ENCODE measurements around the gene NAMPT.
A peak's percentile ranks its signal among the peaks of the same experiment; 100 is the strongest.
"Not testable (repeated sequence)": the region's sequence is repeated elsewhere in the genome, so short reads cannot be mapped to it uniquely, and the experiment has no call there.

Gene NAMPT

GRCh38 chr7:106284714-106285050 is at the start of gene NAMPT:
NAMPT (minus strand) TSS chr7:106284983; CDS start chr7:106284884, 99 bp downstream.
- DNase-seq = no peak

GRCh38 chr7:106332201-106332600 is 47.4 kb upstream of the NAMPT start:
- DNase-seq = no peak

GRCh38 chr7:106331441-106332175 is 46.8 kb upstream of the NAMPT start:
- DNase-seq = no peak

- DNase-seq = no peak
Observed at GRCh38 chr7:106329971-106330733, 45.4 kb upstream of the NAMPT start.

DNA sequence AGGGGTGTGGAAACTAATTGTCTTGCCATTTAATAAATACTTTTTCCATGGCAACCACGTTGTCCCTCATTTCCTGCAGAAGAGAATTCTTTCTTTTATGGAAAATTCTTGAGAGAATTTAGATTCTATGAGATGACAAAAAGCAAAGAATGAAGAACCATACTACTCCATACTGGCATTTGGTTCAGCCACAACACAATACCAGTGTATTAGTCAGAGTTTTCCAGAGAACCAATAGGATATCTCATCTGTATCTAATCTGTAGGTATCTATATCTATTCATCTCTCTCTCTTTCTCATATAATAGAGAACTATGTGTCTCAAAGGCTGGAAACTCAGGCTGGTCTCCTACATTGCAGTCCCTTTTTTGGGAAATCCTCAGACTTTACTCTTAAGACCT is 44.6 kb upstream of the NAMPT start:
- DNase-seq = no peak

GRCh38 chr7:106327538-106328481 is 43.0 kb upstream of the NAMPT start:
- DNase-seq = no peak

GRCh38 chr7:106326594-106327537 is 42.1 kb upstream of the NAMPT start:
- no peak for DNase-seq

DNA sequence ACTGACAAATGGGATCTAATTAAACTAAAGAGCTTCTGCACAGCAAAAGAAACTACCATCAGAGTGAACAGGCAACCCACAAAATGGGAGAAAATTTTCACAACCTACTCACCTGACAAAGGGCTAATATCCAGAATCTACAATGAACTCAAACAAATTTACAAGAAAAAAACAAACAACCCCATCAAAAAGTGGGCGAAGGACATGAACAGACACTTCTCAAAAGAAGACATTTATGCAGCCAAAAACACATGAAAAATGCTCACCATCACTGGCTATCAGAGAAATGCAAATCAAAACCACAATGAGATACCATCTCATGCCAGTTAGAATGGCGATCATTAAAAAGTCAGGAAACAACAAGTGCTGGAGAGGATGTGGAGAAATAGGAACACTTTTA is 39.7 kb upstream of the NAMPT start:
- DNase-seq = not testable (repeated sequence)

DNA sequence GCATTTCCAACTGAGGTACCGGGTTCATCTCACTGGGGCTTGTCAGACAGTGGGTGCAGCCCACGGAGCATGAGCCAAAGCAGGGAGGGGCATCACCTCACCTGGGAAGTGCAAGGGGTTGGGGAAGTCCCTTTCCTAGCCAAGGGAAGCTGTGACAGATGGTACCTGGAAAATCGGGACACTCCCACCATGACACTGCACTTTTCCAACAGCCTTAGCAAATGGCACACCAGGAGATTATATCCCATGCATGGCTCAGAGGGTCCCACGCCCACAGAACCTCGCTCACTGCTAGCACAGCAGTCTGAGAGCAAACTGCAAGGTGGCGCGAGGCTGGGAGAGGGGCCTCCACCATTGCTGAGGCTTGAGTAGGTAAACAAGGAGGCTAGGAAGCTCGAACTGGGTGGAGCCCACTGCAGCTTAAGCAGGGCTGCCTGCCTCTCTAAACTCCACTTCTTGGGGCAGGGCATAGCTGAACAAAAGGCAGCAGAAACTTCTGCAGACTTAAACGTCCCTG is 35.5 kb upstream of the NAMPT start:
- DNase-seq = not testable (repeated sequence)

GRCh38 chr7:106318482-106318881 is 33.7 kb upstream of the NAMPT start:
- DNase-seq = no peak

DNA sequence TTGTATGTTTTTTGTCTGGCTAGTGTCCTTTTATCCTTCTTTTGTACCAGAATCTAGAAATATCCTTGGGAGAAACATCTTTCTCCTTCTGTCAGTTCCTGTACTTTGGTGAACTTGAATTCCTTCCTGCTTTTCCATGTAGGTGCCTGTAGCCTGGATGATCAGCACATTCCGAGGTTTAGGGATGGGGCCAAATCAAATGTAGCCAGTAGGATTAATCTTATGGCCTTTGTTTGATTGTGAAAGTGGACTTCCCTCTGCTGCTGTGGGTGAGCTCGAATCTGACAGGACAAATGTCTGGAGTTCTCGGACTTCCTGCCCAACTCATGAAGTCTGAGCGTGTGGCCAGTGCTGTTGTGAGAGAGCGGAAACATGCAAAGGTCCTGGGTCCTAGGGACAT is 33.2 kb upstream of the NAMPT start:
- no peak for DNase-seq

DNA sequence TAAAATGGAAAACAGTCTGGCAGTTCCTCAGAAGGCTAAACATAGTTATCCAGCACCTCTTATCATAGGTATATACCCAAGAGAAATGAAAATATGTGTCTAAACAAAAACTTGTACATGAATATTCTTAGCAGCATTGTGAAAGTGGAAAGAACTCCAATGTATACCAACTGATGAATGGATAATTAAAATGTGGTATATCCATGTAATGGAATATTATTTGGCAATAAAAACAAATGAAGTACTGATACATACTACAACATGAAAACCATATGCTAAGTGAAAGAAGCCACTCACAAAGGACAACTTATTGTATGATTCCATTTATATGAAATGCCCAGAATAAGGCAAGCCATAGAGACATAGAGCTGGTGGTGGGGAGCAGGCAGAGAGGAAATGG is 32.2 kb upstream of the NAMPT start:
- DNase-seq = no peak

DNA sequence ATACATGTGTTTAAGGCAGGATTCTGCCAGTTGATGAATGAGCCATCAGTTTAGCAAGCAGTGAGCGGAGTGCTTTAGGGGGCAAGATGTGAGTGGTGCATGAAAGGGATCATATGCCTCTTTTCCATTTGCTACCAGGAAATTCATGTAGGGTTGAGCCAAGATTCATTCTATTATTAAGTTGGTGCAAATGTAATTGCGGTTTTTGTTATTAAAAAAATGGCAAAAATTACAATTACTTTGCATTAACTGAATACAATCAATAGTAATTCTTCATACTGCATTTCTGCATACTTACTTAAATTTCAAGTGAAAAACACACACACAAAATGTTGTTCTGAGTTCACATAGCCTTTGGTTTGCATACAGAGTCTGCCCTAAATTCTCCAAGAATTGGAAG is 30.1 kb upstream of the NAMPT start:
- no peak for DNase-seq

- DNase-seq = peak; percentile 98
Observed at GRCh38 chr7:106313966-106314365, 29.2 kb upstream of the NAMPT start.

- peak; percentile 59 for DNase-seq
Observed at GRCh38 chr7:106313456-106313901, 28.7 kb upstream of the NAMPT start.

GRCh38 chr7:106312906-106313305 is 28.1 kb upstream of the NAMPT start:
- DNase-seq = no peak

DNA sequence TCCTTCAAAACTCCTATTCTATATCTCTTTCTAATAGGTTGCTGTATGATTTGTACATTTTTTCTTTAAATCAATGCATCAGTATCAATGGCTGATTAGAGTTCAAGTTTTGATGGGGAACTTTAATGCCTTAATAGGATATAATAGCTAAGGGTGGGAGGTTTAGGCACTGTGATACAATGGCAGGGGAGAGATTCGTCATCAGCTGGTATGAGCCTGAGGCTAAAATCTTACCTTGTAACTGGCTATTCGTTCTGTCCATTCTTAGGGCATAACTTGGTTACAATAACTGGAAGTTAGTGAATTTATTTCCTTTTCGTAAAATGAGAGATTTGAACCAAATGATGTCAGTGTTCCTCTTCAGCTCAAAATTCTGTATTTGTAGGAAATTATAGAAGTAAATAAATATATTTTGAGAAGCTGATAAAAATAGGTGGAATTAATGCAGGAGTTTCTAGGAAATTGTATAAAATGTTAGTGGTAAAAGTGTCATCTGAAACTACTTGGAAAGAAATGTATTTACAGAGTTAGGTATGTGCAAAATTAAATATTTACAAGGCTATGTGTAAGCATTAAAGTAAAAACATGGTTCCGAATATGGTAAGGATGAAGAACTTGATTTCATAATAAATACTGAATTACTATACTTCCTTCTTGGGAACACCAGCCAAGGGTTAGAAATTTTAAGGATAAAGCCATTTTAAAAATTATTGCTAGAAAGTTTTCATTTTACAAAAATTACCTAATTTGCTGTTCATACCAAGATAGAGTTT is 27.5 kb upstream of the NAMPT start:
- no peak for DNase-seq

DNA sequence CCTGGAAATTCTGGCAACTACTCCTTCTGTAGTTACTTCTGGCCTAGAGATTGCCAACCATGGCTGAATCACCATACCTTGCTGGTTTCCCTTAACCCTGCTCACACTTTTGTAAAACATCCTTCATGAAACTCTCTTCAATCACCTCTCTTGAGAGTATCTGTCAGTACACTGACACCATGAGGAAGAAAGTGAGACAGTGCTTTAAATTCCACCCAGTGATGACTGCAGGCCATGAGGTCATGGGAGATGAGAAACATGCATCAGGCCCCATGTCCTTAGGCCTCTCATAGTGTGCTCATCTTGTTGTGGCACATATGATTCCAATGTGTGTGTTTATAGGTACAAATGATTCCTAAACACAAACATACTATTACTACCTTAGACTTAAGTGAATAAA is 24.6 kb upstream of the NAMPT start:
- DNase-seq = no peak

DNA sequence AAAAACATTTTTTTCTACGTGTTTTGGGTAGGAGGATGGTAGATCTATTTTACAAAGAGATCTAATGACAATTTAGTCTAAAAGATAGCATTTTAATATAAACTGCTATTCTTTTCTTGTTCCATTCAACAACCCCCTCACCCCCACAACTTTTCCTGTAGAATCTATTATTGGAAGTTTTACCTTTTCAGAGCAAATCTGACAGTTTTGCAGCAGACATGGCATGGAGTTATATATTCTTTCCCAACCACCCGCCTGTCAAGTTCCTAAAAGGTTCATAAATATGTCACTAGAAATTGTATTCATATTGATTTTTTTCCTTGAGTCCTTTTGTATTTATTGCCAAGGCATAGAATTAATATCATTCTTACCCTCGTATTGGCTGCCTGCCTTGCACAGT is 21.5 kb upstream of the NAMPT start:
- DNase-seq = no peak

GRCh38 chr7:106305732-106306131 is 20.9 kb upstream of the NAMPT start:
- no peak for DNase-seq

- DNase-seq = no peak
Observed at GRCh38 chr7:106304568-106304967, 19.8 kb upstream of the NAMPT start.
